GM19372 (cell line): ENCODE measurements around the gene PTGER2.
A peak's percentile ranks its signal among the peaks of the same experiment; 100 is the strongest.

Experiments used
- ATAC-seq: cut with Tn5 transposase; IDR thresholded peaks from one replicate; pipeline ENCODE4 v1.9.1; 2021; ENCODE audit warnings: mild to moderate bottlenecking, low read depth, moderate library complexity; ENCODE audit not compliant: unreplicated experiment

PTGER2 gene

GRCh38 chr14:52313903-52314594, at the start of gene PTGER2:
Gene PTGER2 (plus strand): TSS chr14:52314312. CDS start chr14:52314549, 237 bp downstream.
- peak; percentile 52 for ATAC-seq

- peak; percentile 67 for ATAC-seq
Observed at GRCh38 chr14:52265253-52265652, 48.9 kb upstream of the PTGER2 start.

- no peak for ATAC-seq
Observed at GRCh38 chr14:52266179-52266578, 47.9 kb upstream of the PTGER2 start.

DNA sequence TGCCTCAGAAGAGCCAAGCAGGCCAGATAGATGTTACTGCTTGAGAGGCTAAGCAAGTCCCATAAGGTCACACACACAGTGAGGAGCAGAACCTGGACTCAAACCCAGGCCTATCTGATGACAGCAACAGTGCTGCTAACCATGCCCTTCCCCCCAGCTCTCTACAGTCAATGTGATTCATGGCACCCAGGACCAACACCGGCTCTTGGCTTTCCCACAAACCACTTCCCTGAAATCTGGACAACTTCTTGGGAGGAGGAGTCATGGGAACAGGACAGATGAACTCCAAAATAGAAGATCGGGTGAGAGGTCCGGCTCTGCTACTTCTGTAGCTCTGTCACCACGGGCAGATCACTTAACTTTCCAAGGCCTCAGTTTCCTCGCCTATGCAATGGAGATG, 47.3 kb upstream of the PTGER2 start:
- no peak for ATAC-seq

GRCh38 chr14:52267501-52268278, 46.4 kb upstream of the PTGER2 start, which contains the start of gene PTGDR:
Gene PTGDR (plus strand): TSS chr14:52267698. CDS start chr14:52267815, 117 bp downstream.
- ATAC-seq = no peak

DNA sequence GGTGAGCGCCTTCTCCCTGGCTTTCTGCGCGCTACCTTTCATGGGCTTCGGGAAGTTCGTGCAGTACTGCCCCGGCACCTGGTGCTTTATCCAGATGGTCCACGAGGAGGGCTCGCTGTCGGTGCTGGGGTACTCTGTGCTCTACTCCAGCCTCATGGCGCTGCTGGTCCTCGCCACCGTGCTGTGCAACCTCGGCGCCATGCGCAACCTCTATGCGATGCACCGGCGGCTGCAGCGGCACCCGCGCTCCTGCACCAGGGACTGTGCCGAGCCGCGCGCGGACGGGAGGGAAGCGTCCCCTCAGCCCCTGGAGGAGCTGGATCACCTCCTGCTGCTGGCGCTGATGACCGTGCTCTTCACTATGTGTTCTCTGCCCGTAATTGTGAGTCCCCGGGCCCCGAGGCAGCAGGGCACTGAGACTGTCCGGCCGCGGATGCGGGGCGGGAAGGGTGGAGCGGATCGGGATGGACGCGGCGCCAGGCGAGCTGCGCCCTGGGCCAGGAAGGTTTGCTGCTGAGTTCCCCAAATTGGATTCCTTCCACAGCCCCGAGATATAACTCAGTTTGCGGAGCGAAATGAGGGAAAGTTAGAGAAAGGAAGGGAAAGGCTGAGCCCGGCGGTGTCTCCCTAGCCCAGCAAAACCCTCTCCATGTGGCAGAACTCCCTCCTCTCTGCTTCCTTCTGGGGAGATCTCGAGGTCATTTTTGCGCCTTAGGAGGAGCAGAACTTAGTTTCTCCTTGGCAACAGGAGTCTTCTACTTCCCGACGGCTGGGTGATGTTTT, 45.6 kb upstream of the PTGER2 start:
- no peak for ATAC-seq

GRCh38 chr14:52269100-52269499, 45.0 kb upstream of the PTGER2 start:
- no peak for ATAC-seq

DNA sequence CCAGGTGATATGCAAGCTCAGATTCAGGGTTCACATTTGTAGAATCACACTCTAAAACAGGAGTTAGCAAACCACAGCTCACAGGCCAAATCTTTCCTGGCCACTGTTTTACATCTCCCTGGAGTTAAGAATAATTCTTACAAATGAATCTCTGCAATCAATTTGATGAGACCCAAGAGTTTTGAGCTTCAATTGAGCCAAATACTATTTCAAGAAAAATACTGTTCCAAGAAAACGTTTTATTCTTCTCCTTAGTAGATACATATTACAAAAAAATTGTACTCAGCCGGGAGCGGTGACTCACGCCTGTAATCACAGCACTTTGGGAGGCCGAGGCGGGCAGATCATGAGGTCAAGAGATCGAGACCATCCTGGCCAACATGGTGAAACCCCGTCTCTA, 44.1 kb upstream of the PTGER2 start:
- no peak for ATAC-seq

- no peak for ATAC-seq
Observed at GRCh38 chr14:52271538-52271937, 42.6 kb upstream of the PTGER2 start.

- ATAC-seq = no peak
Observed at GRCh38 chr14:52272375-52272774, 41.7 kb upstream of the PTGER2 start.

DNA sequence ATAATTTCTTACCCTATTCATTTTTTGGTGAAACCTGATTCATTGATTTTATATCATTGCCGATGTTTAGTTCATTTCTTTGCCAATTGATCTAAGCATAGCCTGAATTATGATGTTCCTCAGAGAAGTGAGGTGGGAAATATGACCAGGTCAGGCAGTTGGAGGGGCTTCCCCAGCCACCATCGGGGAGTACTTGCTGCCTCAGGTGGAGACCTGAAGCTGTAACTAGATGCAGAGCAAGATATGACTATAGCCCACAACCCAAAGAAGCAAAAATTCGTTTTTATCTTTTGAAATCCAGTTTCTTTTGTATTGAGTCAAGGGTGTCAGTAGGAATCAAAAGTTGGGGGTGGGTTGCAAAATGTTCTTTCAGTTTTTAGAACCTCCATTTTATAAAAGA, 38.7 kb upstream of the PTGER2 start:
- no peak for ATAC-seq

DNA sequence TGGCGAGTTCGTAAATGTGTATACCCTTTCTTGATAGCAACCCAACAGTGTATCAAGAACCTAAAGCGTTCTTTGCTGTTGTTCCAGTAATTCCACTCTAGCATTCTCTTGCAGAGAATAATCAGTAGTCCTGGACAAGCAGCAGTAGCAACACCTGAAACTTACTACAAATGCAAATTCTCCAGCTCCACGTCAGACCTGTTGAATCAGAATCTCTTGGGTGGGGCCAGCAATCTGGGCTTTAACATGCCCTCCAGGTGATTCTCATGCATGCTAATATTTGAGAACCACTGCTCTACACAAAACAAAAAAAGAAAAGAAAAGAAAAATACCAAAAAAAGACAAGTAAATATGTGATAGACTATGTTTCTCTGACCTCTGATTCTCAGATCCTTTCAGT, 36.6 kb upstream of the PTGER2 start:
- ATAC-seq = no peak

DNA sequence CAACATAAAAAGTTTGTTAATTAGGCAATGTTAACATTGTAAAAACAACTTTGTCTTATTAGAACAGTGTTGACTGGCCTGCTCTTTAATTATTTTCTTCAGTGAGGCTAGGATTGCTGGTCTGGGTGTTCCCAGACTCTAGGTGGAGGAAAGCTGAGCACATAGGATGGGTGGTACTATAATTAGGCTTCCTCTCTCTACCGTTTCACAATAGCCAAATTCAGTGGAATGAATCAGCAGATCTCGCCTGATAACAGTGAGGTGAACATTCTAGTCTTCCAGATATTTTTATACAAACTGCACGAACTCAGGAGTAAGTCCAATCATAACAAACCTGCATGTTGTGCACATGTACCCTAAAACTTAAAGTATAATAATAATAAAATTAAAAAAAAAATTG, 34.7 kb upstream of the PTGER2 start:
- no peak for ATAC-seq

DNA sequence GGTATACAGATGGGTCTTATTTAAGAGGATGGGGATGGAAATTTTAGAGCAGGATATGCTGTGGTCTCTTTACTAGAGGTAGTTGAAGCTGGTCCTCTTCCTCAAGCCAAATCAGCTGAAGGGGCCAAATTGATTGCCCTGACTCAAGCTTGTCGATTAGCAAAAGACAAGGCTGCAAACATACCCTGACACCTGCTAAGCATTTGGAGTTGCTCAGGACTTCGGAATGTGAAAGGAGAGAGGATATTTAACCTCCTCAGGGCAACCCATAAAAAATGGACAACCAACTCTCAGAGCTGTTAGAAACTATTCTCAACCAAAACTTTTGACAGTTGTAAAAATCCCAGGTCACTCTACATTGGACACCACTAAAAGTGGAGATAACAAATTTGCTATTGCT, 31.0 kb upstream of the PTGER2 start:
- no peak for ATAC-seq

DNA sequence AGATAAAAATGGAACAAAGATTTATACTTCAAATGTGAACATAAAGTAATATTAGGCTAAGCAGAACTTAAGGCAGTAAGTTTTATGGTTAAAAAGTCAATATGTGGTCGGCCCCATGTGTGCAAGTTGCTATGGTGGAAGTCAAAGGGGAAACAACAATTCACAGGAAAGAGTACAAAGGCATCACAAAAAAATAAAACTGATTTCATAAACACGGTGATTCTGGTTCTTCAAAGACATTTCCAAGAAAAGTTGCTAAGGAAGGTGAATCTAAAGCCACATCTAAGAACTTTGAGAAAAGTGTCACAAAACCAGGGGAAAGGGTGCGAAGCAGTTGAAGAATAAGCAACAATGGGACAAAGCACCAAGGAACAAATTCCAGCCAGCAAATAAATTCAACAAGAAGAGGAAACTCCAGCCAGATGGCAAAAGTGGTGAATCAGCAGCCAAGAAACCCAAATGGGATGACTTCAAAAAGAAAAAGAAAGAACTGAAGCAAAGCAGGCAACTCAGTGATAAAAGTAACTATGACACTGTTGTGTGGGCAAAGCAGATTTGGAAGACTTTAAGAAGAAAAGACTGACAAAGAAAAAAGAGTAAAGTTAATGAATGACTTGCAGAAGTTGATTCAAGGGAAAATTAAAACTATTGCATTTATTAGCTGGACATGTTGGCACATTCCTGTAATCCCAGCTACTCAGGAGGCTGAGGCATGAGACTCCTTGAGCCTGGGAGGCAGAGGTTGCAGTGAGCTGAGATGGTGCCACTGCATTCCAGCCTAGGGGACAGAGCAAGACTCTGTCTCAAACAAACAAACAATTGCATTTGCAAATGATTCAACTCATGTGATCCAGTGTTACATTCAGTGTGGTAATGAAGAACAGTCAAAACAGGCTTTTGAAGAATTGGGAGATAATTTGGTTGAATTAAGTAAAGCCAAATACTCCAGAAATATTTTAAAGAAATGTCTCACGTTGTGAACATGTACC, 27.2 kb upstream of the PTGER2 start:
- ATAC-seq = no peak

GRCh38 chr14:52296378-52296777, 17.7 kb upstream of the PTGER2 start:
- ATAC-seq = no peak

DNA sequence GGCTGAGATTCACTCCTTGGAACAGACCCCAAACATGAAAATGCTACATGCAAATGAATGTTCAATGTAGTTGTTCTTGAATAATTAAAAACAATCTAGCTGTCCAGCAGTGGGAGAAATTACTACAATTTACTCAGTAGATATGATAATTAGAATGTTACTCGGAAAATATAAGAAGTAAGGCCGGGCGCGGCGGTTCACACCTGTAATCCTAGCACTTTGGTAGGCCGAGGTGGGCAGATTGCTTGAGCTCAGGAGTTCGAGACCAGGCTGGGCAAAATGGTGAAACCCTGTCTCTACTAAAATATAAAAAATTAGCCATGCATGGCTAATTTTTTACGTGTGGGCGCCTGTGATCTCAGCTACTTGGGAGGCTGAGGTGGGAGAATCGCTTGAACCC, 15.3 kb upstream of the PTGER2 start:
- no peak for ATAC-seq

DNA sequence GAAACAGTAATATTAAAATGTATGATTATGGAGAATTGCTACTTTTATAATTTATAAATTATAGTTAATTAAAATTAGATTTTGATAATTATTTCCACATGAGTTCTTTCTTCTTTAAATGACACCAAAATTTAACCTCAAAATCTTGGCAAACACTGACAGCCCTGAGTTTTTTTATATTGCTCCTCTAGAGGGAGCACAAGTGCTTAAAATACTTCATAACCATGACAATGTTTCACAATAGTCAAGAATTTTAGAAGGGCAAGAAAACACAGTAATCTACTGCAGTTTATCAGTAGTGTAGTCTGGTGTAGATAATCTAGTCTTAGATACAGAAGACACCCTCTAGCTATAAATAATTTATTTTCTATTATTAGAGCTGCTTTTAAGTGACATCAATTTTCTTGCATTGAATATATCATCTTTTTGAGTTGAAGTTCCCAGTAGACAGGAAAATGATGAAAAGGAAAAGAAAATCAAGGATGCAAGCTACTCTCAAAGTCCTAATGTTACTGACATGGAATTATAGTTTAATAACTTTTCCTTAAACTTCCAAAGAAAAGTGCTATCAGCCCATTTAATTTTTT, 14.3 kb upstream of the PTGER2 start:
- ATAC-seq = no peak

- no peak for ATAC-seq
Observed at GRCh38 chr14:52303236-52303635, 10.9 kb upstream of the PTGER2 start.
